ENCODE results near the gene ADH7. TPM values are rescaled to one million over a fixed set of nuclear protein-coding genes. Genes with fewer than 3 reads are reported as not detected.
A peak's percentile ranks its signal among the peaks of the same experiment; 100 is the strongest.

Gene ADH7
- total RNA-seq, 1 donor from 2014 or later: not detected

GRCh38 chr4:99468889-99469288 is 33.7 kb upstream of the ADH7 start:
- Mint-ChIP-seq H3K4me3 (ENCODE audit: low read depth) (no peak overlapping the region), H3K36me3 (ENCODE audit: insufficient read depth) (no peaks in the 10 kb centered on the region), H3K9me3 (ENCODE audit: low read depth) (no peaks in the 10 kb centered on the region), H3K27ac (no peak overlapping the region), H3K27me3 (no peaks in the 10 kb centered on the region), H3K4me1 (ENCODE audit: low read depth) (peaks cover 4% of the 10 kb centered on the region)
- TF ChIP-seq CTCF (IDR thresholded peaks at IDR 0.05; ENCODE audit: unreplicated experiment): no peak
- DNase-seq (ENCODE audit: low spot score, unreplicated experiment): no peak

GRCh38 chr4:99467887-99468286 is 32.7 kb upstream of the ADH7 start:
- peaks cover 4% of the 10 kb centered on the region for H3K4me1 Mint-ChIP-seq (ENCODE audit: low read depth)
- no peaks in the 10 kb centered on the region for H3K27me3 Mint-ChIP-seq
- H3K36me3 Mint-ChIP-seq (ENCODE audit: insufficient read depth): no peaks in the 10 kb centered on the region
- no peak for TF ChIP-seq CTCF (IDR thresholded peaks at IDR 0.05; ENCODE audit: unreplicated experiment)
- no peak overlapping the region for H3K27ac Mint-ChIP-seq
- H3K9me3 Mint-ChIP-seq (ENCODE audit: low read depth): no peaks in the 10 kb centered on the region
- no peak for DNase-seq (ENCODE audit: low spot score, unreplicated experiment)
- H3K4me3 Mint-ChIP-seq (ENCODE audit: low read depth): no peak overlapping the region

- no peaks in the 10 kb centered on the region for H3K9me3 Mint-ChIP-seq (ENCODE audit: low read depth)
- peaks cover 8% of the 10 kb centered on the region for H3K4me1 Mint-ChIP-seq (ENCODE audit: low read depth)
- no peak for DNase-seq (ENCODE audit: low spot score, unreplicated experiment)
- no peaks in the 10 kb centered on the region for H3K27me3 Mint-ChIP-seq
- no peaks in the 10 kb centered on the region for H3K36me3 Mint-ChIP-seq (ENCODE audit: insufficient read depth)
- H3K27ac Mint-ChIP-seq: no peak overlapping the region
- H3K4me3 Mint-ChIP-seq (ENCODE audit: low read depth): no peak overlapping the region
- TF ChIP-seq CTCF (IDR thresholded peaks at IDR 0.05; ENCODE audit: unreplicated experiment): no peak
Measured at GRCh38 chr4:99463566-99463965, 28.4 kb upstream of the ADH7 start.

- Mint-ChIP-seq H3K4me3 (ENCODE audit: low read depth) (no peak overlapping the region), H3K9me3 (ENCODE audit: low read depth) (no peaks in the 10 kb centered on the region), H3K27me3 (no peaks in the 10 kb centered on the region), H3K36me3 (ENCODE audit: insufficient read depth) (no peaks in the 10 kb centered on the region), H3K27ac (peak overlapping the region; percentile 11), H3K4me1 (ENCODE audit: low read depth) (peaks cover 9% of the 10 kb centered on the region)
- peak; percentile 44 for DNase-seq (ENCODE audit: low spot score, unreplicated experiment)
- peak; percentile 87 for TF ChIP-seq CTCF (IDR thresholded peaks at IDR 0.05; ENCODE audit: unreplicated experiment)
Measured at GRCh38 chr4:99462875-99463464, 27.8 kb upstream of the ADH7 start.

- no peak overlapping the region for H3K4me3 Mint-ChIP-seq (ENCODE audit: low read depth)
- H3K27ac Mint-ChIP-seq: no peak overlapping the region
- no peaks in the 10 kb centered on the region for H3K9me3 Mint-ChIP-seq (ENCODE audit: low read depth)
- no peaks in the 10 kb centered on the region for H3K36me3 Mint-ChIP-seq (ENCODE audit: insufficient read depth)
- no peak for TF ChIP-seq CTCF (IDR thresholded peaks at IDR 0.05; ENCODE audit: unreplicated experiment)
- H3K27me3 Mint-ChIP-seq: no peaks in the 10 kb centered on the region
- no peak for DNase-seq (ENCODE audit: low spot score, unreplicated experiment)
- peaks cover 10% of the 10 kb centered on the region for H3K4me1 Mint-ChIP-seq (ENCODE audit: low read depth)
Measured at GRCh38 chr4:99461623-99462401, 26.7 kb upstream of the ADH7 start.
